RCC 7860 (cell line): ENCODE results near the gene IFT57.
A peak's percentile ranks its signal among the peaks of the same experiment; 100 is the strongest.

Experiments
- DNase-seq: peaks from one replicate; pipeline ENCODE4 v3.0.0-alpha.2; 2015; ENCODE audit warnings: low spot score
- FAIRE-seq: peaks from 2 replicates; lab custom pipeline; 2012; peaks lifted over from hg19 to GRCh38; lab: Jason Lieb, UNC

The IFT57 gene

DNA sequence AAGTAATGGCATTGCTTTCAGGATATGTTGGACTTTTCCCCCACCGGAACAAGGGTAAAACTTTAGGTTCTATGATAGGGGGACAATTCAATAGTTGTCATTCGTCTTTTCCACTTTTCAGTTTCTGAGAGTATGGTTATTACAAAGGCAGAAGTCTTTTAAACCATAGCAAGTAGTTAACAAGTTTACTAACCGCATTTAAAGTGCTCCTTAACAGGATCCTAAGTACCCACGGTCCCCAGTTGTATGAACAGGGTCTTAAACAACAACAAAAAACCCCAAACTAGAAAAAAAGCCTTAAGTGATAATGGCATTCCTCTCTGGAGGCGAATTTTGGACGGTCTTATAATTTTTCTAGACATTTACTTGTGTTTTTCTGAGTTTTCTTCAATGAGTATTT is 831 bp downstream of the IFT57 start:
- no peak for FAIRE-seq
- no peak for DNase-seq

DNA sequence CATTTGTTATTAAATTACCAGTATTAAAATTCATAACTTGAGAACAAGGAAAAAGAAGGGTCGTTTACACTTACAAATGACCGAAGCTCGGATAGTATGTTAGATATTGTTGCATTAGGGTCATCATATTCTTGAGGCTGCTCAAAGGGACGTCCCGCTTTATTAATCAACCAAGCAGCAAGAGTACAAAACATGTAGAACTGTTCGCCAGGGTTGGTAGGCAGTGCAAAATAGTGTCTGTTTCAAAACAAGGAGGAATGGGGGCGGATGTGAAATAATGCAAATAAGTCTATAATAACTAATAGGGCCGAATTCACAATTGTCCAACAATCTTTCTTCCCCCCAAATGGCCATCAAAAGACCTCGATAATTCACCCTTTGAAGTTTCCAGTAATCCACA is 2.9 kb downstream of the IFT57 start:
- DNase-seq = no peak
- no peak for FAIRE-seq

DNA sequence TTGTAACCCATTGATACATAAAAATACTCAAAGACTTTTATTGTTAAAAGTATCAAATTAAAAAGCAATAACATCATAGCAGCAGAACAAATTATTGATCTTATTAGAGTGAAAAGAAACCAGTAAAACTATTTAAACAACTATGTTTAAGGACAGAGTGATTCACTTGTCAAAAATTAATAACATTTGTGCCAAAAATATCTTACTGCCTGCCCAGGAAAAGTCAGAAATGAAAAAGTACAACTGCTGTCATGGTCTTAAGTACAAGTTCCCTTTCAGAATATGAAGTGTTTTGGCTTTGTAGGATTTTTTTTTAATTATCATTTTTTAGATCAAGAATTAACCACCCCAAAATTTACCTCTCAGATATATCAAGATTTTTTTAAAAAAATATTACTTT is 3.4 kb downstream of the IFT57 start:
- FAIRE-seq (peak; percentile 48), DNase-seq (no peak)

DNA sequence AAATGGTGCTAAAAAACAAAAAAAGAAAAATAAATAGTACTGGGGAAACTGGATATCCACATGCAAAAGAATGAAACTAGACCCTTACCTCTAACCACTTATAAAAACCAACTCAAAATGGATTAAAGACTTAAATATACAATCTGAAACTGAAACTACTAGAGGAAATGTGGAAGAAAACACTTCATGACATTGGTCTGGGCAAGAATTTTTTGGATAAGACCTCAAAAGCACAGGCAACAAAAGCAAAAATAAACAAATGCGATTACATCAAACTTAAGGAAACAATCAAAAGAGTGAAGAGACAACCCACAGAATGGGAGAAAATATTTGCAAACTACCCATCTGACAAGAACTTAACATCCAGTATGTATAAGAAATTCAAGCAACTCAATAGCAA is 6.4 kb downstream of the IFT57 start:
- DNase-seq = no peak
- no peak for FAIRE-seq

DNA sequence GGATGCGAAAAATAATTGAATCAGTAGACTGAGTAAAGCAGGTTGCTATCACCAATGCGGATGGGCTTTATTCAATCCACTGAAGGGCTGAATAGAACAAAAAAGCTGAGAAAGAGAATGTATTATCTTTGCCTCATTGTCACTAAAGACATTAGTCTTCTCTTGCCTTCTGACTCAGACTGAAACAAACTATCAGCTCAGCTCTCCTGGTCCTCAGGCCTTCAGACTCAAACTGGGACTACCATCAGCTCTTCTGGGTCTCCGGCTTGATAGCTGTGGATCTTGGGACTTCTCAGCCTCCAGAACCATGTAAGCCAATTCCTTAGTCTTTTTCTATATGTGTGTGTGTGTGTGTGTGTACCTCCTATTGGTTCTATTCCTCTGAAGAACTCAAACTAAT is 12.6 kb downstream of the IFT57 start:
- no peak for FAIRE-seq

DNA sequence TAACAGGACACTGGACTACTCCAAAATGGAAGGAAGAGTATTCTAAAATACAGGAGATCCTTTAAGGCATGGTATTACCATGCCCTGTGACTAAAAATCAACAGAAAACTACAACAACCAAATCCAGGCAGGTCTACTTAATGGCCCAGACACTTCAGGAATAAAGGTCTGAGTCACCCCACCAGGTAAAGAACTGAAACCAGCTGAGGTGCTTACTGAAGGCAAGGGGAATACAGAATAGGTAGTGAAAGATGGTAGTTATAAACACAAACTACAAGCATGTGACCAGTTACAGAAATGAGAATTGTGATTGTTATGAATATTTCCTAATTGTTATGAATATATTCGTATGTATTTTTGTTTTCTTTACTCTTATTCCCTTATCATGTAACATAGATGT is 13.4 kb downstream of the IFT57 start:
- DNase-seq (no peak), FAIRE-seq (no peak)

More for the DNA sequence above, 12.6 kb downstream of the IFT57 start:
- DNase-seq = no peak

DNA sequence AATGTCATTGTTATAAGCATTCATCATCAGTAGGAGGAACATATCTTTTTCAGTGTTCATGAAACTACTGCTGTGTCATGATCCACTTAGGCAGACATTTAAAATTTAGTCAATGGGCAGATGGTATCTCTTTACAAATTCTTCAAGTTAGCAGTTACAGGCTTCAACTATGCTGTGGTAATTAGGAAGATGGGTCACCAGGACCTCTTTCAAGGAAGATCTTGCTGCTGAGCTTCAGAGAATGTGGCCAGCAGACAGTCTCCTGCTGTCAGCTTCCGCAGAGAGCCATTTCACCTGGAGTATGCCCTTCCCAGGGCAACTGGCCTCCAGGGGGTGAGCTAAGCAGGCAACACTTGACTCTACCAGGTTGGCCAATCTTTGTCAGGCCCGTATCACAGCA is 19.4 kb downstream of the IFT57 start:
- FAIRE-seq = no peak
- no peak for DNase-seq

DNA sequence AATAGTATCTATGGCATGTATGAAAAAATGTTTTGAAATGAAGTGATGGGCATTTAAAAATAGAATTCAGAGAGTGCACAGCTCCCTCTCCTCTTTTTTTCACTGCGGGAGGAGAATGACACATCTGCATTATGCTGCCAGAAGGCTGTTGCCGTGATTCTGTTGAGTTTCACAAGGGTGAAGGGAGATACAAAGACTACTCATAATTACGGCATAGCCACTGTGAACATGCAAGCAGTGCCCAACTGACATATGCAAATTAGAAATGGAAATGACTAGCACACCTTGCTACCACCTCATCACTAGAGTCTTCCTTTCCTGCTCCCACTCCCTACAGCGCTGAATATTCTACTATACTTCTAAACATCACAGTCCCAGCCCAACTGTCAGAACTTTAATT is 20.1 kb downstream of the IFT57 start:
- DNase-seq (no peak), FAIRE-seq (no peak)

DNA sequence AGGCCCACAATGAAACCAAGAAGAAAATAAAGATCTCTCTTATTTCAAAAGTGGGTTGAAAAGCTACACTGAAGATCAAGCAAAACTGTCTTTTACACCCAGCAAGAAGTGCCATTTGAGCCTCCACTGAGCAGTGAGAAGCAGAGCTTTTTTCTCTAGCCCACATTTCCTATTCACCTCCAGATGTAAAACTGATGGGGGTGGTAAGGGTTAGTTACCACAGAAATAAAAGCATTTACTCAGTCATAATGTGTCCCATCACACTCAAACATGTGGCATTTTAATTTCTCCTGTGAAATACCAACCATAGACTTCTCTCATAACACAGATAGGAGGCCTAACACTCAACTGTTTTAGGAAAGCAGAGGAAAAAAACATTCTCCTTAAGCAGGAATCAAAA is 21.0 kb downstream of the IFT57 start:
- DNase-seq (no peak), FAIRE-seq (no peak)

DNA sequence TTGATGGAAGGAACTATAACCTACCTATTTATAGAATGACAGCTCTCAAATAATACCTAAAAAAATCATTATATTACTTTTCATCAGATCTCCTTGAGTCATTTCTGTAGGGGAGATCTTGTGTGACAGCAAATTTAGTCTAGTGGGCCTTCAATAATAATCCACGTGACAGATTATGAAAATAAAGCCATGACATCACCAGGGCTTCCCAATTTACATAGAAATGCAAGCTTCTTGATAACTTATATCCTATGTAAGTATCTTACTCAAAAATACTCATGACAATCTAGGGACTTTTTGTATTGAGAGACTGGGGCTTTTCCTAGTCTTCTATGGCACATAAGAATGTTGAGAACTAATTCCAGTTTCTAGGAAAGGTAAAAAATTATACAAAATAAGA is 21.6 kb downstream of the IFT57 start:
- FAIRE-seq (no peak), DNase-seq (no peak)

DNA sequence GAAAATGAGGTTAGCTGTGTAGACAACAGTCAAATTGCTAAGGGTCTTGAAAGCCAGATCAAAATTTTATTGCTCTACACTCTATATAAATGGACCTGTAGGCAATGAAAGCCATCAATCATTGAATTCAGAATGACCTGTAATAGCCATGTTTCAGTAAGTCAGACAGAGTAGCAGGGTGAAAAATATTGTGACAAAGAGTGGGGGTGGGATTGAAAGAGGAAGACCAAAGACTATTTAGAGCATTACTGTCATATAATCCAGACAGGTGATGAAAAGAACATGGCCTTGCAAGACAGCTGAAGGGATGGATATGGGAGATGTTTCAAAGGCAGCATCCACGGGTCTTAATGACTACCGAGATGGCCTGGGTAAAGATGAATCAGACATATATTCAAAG is 22.2 kb downstream of the IFT57 start:
- DNase-seq (no peak), FAIRE-seq (no peak)

DNA sequence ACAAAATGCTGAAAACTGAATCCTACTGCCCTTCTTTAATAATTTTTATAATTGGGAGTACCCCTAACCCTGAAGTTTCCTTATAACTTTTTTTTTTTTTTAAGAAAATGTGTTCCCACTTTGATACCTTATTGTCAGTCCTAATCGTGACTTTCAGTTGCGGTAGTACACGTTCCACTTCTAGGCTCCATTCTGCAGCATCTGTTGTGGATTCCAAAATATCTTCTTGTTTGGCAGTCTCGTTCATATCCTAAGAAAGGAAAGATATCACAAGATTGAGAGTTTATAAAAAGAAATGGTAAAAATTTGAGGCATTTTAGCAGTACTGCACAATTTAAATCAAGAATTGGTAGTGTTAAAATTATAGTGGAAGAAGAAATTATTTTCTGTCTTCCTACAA is 30.8 kb downstream of the IFT57 start:
- DNase-seq = no peak
- FAIRE-seq = no peak

DNA sequence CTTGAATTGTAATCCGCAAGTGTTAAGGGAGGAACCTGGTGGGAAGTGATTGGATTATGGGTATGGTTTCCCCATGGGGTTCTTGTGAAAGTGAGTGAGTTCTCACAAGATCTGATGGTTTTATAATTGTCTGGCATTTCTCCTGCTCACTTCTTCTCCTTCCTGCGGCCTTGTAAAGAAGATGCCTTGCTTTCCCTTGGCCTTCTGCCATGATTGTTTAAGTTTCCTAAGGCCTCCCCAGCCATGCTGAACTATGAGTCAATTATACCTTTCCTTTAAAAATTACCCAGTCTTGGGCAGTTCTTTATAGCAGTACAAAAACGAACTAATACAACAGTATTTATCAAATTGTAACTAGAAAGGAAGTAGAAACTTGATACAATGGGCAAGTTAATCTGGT is 31.9 kb downstream of the IFT57 start:
- DNase-seq = no peak
- no peak for FAIRE-seq

DNA sequence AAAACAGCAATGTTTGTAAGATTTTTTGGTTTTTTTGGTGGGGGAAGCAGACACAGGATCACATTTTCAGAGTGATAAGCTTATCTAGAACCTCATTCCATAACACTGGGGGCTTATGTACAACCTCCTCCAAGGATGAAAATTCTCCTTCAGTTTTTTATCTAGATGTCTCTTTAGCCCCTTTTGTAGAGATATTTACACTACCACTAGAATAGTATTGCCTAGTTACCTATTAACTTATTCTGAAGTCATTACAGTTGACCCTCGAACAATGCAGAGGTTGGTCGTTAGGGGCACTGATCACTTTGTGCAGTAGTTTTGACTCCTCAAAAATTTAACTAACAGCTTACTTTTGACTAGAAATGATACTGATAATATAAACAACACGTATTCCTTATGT is 32.8 kb downstream of the IFT57 start:
- FAIRE-seq = no peak
- no peak for DNase-seq

DNA sequence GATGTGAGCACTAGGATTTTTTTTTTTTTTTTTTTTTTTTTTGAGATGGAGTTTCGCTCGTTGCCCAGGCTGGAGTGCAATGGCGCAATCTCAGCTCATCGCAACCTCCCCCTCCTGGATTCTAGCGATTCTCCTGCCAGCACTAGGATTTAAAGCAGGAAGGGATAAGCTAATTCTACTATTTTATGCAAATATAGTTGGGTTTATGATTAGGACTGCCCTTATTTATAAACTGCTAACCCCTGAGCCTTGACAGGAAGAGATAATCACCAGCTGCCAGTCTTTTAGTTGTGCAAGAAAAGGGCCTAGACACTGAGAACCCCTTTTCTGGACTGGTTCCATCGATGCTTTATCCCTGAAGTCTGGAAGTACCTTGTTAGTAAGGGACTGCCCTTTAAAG is 36.7 kb downstream of the IFT57 start:
- DNase-seq = no peak
- FAIRE-seq = no peak

DNA sequence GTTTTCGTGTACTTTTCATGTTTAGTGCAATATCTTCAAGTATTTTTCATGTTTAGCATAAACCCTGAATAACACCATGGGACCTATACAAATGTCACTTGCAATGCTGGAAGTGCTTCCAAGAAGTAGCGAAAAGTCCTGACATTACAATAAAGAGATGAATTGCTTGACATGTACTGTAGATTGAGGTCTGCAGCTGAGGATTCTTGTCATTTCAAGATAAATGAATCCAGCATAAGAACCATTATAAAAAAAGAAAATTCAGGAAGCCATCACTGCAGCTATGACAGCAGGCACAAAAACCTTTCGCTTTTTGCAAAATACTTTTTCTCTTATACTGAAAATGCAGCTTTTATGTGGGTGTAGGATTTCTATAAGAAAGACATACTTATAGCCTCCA is 37.4 kb downstream of the IFT57 start:
- FAIRE-seq (no peak), DNase-seq (no peak)

DNA sequence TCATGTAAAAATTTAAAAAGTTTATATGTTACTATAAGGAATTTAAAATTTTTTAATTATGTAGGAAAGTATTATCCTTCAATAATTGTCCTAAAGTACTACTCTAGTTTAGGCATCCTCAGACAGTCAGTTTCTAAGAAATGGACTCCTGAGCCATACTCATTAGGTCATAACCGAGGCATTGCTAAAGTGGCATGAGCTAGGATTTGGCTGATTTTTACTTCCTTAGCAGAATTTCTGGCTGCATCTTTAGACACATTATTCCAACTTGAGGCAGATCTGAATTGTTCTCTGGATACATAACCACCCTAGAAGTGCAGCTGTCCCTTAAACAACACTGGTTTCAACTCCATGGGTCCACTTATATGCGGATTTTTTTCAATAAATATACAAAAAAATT is 38.3 kb downstream of the IFT57 start:
- DNase-seq = no peak
- no peak for FAIRE-seq

DNA sequence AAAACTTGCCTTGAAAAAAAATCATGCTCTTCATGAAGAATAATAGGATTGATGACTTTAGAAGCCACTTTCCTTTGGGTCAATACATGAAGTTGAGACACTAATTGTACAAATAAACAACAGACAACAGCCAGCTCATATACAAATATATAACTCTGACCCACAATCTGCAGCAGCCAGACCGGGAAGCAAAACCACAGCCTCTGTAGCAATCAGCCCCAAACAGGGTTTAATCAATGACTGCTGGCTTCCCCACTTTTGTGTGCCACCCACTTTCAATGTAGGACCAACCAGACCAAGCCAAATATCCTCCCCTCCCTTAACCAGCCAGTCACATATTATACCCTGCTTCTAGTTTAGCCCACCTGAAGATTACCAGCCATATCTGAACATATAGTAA is 39.0 kb downstream of the IFT57 start:
- DNase-seq (no peak), FAIRE-seq (no peak)

DNA sequence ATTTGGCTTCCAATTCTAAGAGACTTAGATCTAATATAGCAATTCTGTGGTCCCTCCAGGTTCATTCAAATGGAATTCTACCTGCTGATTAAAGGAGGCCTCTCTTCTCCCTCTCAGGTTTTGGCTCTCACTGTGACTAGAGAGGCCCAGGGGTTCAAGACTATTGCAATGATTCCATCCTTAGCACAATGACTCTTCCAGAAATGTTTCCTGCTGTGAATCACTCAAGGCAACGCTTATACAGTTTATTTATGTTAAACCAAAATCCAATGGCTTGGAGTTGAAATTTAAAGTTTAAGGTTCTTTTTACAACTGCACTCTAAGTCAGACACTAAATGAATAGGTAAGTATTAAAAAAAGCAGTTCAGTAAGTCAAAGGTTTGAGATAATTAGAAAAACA is 39.9 kb downstream of the IFT57 start:
- DNase-seq (no peak), FAIRE-seq (no peak)

DNA sequence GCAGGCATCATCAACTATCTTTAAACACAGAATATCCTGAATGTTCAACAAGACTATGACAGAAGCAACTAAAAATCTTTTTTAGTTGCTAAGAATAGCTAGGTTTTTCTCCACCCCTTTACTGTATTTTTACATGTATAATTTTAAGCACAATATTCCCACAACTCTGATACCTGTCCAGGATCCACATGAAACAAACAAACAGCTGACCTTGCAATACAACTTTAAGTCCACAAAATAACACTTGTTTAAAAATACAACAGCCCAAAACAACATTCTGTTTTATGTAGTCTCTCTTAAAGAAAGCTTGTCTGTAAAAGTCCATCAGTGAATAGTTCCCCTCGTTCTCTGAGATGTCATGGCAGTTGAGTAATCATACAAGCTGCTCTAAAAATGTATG is 41.1 kb downstream of the IFT57 start:
- FAIRE-seq (no peak), DNase-seq (no peak)

DNA sequence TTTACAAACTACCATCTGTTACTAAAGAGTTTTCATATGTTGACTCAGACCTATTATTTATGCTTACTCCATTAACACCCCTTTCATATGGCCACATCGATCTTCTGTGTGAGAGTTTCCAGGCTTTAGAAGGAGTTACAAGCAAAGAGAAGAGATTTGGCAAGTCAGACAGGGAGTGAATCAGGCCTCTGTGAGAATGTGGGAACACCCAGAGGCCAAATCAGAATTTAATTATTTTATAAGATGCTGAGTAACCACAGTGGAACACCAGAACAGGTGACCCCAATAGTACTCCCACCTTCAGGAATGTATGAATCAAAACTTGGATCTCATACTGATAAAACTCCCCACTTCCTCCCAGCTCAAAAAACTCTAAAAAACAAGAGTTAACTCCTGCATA is 42.0 kb downstream of the IFT57 start:
- FAIRE-seq = no peak
- no peak for DNase-seq

DNA sequence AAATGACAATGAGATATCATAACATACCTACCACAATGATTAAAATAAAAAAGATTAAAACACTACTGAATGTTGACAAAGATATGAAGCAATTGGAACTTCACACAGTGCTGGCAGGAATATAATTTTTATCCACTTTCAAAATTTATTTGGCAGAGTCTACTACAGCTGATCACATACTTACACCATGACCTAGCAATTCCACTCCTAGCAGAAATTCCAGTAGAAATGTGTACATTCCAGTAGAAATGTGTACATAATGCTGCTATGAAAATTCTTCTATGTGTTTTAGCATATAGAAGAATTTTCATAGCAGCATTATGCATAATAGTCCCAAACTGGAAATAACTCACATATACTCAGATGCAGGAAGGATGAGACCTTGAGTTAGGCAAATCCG is 43.5 kb downstream of the IFT57 start:
- DNase-seq = no peak
- FAIRE-seq = no peak

DNA sequence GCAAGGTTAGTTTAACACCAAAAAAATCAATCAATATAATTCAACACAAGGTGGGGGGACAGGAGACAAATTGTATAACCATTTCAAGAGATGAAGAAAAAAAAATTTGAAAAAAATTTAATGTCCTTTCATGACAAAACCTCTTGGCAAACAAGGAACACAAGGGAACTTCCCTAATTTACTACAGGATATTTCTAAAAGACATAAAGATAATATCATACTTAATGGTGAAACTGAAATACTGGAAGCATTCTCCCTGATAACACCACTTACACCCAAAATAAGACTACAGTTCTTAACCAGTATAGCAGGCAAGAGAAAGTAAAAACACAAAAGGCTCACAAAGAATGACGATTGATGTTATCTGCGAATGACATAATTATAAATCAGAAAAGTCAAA is 44.7 kb downstream of the IFT57 start:
- no peak for FAIRE-seq
- no peak for DNase-seq

DNA sequence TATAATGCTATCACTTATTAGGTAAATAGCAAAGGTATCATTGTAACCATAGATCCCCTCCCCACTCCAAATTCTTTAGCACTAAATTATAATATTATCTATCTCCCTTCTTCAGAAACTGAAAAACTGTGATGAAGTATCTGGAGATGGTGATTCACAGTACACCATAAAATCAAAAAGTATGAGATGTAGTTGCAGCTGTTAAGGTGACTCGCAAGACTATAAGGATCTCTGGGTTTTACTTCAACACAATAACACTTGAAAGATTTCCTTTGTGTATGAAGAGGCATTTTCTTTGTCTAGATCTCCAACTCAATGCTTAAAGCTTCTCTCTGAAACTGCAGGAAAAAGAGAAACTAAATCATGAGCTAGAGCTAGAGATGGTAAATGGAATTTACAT is 46.9 kb downstream of the IFT57 start:
- FAIRE-seq = no peak
- no peak for DNase-seq
